ENCODE results near the gene E2F7.
"Not testable (repeated sequence)": the region's sequence is repeated elsewhere in the genome, so short reads cannot be mapped to it uniquely, and the experiment has no call there.

Gene E2F7

DNA sequence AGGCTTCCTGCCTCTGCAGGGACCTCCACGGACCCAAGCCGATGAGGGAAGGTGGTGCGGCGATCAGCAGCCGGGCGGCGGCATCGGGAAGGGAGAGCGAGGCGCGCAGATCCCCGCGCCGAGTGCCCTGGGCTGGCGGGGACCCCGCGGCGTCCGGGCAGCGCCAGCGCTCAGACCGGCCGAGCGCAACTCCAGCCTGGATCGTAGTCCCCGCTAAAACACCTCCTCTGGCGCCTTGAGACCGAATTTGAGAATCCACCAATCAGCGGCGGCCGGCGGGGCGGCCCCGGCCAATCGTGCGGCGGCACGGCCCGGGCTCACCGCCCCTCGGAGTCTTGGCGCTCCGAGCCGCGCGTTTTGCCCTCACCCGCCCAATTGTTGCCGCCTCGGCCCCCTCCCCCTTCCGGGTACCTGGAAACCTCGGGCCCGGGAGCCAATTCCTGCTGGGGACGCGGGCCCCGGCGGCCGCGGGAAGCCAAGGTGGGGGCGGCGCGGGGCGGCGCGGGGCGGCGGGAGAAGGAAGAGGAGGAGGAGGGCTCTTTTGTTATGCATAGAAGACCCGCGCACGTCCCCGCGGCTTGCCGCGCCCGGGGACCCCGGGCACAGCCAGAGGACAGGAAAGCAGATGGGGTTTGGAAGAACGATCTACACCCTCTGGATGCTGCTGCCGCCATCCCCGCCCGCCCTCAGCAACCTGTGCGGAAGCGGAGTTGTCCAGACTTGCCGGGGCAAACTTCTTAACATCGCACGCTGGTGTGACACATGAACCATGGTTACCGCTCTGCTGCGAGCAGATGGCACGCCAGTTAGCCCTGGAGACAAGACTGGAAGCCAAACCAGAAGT lies at the start of gene E2F7:
E2F7 (minus strand) TSS at position 209 of the 844 bp plus-strand sequence. CDS start 934 bp downstream, outside the sequence.
- DNase-seq (ENCODE audit: low read depth, low spot score): peak; percentile 78

GRCh38 chr12:77113971-77114370 lies 48.6 kb upstream of the E2F7 start:
- DNase-seq (ENCODE audit: low read depth, low spot score): no peak

GRCh38 chr12:77108707-77109106 lies 43.3 kb upstream of the E2F7 start:
- DNase-seq (ENCODE audit: low read depth, low spot score): no peak

DNA sequence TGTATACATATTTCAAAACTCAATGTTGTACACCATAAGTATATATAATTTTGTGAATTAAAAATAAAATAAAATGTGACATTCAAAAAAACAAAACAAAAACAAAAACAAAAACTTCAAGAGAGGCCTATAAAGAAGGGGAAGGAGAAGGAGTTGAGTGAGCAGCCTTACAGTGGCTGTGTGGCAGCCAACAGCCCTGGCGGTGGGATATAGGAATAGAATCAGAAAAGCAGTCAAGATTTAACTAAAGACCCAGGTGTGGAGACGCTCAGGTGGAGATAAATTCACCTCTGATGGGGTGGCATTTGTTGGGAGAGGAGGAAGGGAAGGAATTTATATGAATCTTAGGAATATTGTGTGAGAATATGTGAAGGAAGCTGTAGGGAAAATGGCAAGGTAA lies 41.8 kb upstream of the E2F7 start:
- DNase-seq (ENCODE audit: low read depth, low spot score): no peak

- DNase-seq (ENCODE audit: low read depth, low spot score): no peak
These were observed 39.4 kb upstream of the E2F7 start for GRCh38 chr12:77104792-77105191.

DNA sequence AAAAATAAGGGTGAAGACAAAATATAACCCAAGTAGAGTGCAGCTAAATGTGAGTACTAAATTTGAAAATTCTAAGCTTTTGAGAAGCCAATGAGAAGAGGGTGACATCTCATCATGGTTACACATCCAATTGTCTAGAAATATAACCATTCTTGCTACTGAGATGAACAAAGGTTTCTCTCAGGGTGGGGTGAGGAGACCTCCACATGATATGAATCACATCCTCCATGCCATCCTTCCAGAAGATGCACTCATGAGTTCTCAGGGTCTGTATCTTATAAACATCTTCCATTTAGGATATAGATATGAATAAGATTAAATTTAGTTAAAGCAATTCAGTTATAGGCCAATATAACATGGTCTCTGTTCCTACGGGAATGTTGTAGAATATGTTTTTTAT lies 38.9 kb upstream of the E2F7 start:
- DNase-seq (ENCODE audit: low read depth, low spot score): no peak

GRCh38 chr12:77102691-77103090 lies 37.3 kb upstream of the E2F7 start:
- DNase-seq (ENCODE audit: low read depth, low spot score): no peak

GRCh38 chr12:77102123-77102522 lies 36.8 kb upstream of the E2F7 start:
- no peak for DNase-seq (ENCODE audit: low read depth, low spot score)

DNA sequence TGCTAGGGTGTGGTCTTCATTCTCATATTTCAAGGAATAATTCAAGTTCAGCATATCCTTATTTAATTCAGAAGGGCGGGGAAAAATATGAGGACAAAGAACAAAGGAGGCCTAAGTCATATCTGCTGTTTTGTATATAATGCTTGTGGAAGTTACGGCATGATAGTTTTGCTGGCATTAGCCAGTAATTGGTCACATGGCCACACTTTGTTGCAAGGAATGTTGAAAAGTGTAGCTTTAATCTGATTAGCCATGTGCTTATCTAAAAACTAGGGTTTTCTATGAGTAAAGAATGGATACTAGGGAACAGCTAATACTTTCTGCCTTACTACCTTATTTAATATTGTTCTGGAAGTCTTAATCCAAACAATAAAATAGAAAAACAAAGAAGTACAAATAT lies 34.4 kb upstream of the E2F7 start:
- no peak for DNase-seq (ENCODE audit: low read depth, low spot score)

GRCh38 chr12:77097846-77098245 lies 32.5 kb upstream of the E2F7 start:
- no peak for DNase-seq (ENCODE audit: low read depth, low spot score)

DNA sequence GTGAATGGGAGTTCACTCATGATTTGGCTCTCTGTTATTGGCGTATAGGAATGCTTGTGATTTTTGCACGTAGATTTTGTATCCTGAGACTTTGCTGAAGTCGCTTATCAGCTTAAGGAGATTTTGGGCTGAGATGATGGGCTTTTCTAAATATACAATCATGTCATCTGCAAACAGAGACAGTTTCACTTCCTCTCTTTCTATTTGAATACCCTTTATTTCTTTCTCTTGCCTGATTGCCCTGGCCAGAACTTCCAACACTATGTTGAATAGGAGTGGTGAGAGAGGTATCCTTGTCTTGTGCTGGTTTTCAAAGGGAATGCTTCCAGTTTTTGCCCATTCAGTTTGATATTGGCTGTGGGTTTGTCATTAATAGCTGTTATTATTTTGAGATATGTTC lies 26.9 kb upstream of the E2F7 start:
- DNase-seq (ENCODE audit: low read depth, low spot score): not testable (repeated sequence)

- DNase-seq (ENCODE audit: low read depth, low spot score): no peak
These were observed 24.4 kb upstream of the E2F7 start for GRCh38 chr12:77089686-77090220.

- no peak for DNase-seq (ENCODE audit: low read depth, low spot score)
These were observed 22.1 kb upstream of the E2F7 start for GRCh38 chr12:77087427-77087826.

DNA sequence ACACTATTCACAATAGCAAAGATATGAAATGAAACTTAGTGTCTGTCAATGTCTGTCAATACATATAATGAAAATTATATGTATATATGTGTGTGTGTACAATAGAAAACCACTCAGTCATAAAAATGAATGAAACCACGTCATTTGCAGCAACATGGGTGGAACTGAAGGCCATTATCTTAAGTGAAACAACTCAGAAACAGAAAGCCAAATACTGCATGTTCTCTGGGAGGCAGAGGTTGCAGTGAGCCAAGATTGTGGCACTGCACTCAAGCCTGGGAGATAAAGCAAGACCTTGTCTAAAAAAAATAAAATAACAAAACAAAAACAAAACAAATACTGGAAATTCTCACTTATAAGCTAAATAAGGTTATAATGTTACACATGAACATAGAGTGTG lies 16.7 kb upstream of the E2F7 start:
- no peak for DNase-seq (ENCODE audit: low read depth, low spot score)

- DNase-seq (ENCODE audit: low read depth, low spot score): no peak
These were observed 14.3 kb upstream of the E2F7 start for GRCh38 chr12:77079631-77080030.

DNA sequence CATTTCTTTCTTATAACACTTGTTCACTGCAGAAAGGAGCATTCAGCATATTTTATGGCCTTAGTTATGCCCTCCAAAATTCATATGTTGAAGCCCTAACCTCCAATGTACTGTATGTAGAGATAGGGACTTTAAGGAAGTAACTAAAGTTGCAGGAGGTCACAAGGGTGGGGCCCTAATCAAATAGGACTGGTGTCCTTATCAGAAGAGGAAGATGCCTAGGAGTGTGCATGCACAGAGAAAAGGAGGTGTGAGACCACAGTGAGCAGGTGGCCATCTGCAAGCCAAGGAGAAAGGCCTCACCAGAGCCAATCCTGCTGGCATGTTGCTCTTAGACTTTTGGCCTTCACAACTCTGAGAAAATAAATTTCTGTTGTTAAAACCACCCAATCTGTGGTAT lies 12.9 kb upstream of the E2F7 start:
- no peak for DNase-seq (ENCODE audit: low read depth, low spot score)

- no peak for DNase-seq (ENCODE audit: low read depth, low spot score)
These were observed 11.5 kb upstream of the E2F7 start for GRCh38 chr12:77076886-77077285.

- not testable (repeated sequence) for DNase-seq (ENCODE audit: low read depth, low spot score)
These were observed 8.5 kb upstream of the E2F7 start for GRCh38 chr12:77073894-77074293.

DNA sequence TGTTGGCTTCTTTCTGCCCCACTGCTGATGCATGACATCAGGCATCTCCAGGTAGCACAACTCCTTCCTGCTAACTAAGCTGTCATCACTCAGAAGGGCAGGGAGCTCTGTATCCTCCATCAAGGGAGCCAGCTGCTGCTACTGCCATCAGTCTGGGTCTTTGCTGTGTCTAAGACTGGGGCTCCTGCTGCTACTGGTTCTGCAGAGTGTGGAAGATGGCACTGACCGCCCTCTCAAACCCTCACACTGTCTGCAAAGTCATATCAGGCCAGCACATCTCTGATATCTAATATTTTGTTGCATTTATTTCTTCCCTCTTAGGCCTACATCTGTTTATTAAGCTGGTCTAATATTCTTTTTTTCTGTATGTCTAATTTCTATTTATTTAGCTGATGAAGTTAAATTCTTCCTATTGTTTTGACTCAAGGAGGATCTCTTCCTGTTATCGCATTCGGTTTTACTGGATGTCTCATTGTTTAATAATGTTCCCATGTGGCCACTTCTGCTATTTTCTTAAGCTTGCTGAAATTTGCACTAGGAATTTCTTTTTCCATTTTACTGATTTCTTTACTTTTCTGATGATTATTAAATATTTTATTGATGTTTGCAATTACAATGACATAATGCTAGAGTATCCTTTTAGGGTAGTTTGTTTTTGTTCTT lies 7.6 kb upstream of the E2F7 start:
- no peak for DNase-seq (ENCODE audit: low read depth, low spot score)

GRCh38 chr12:77070800-77071449 lies 5.6 kb upstream of the E2F7 start:
- DNase-seq (ENCODE audit: low read depth, low spot score): no peak

- DNase-seq (ENCODE audit: low read depth, low spot score): no peak
These were observed 5.0 kb upstream of the E2F7 start for GRCh38 chr12:77070382-77070781.

DNA sequence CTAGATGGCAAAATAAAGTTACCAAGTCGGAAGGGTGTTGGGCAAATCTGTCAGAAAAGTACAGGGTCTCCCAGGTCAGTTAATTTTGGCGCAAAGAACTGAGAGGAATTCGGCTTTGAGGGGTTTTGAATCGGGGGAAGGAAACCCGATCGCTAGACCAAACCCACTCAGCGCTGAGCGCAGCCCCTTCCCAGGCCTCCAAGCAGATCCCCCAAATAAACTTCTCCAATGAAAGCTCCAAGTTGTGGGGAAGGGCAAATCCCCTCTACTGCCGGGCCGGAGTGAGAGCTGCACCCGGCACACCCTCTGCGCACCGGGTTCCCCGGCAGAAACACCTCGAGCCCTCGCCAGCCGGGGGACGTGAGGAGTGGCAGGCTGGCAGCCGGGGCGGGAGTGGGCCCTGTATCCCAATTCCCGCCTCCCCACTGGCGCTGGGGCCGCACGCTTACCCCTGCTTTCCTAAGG lies 441 bp downstream of the E2F7 start:
- no peak for DNase-seq (ENCODE audit: low read depth, low spot score)
